H9 (cell line): ENCODE results near the gene DBNDD2. TPM values are rescaled to one million over a fixed set of nuclear protein-coding genes. Genes with fewer than 3 reads are reported as not detected.

Source experiments
- DNase-seq: peaks from one replicate; pipeline ENCODE4 v3.0.0-alpha.2; 2017
- H2AFZ ChIP-seq: one replicate; pipeline ENCODE4 v1.6.1; 2013; ENCODE audit warnings: mild to moderate bottlenecking, low read length, control low read depth, moderate library complexity
- H2AK5ac ChIP-seq: 2 replicates; pipeline ENCODE4 v1.6.1; 2013; ENCODE audit warnings: low read length, control low read depth, mixed read lengths; ENCODE audit not compliant: insufficient read length
- H2BK120ac ChIP-seq: one replicate; pipeline ENCODE4 v1.6.1; 2013; ENCODE audit warnings: low read depth, mild to moderate bottlenecking, low read length, control low read depth, inconsistent platforms; ENCODE audit not compliant: poor library complexity, severe bottlenecking
- H2BK12ac ChIP-seq: 2 replicates; pipeline ENCODE4 v1.6.1; 2013; ENCODE audit warnings: low read length, control low read depth, mixed read lengths, low read depth; ENCODE audit not compliant: insufficient read length
- H2BK15ac ChIP-seq: 2 replicates; pipeline ENCODE4 v1.6.1; 2013; ENCODE audit warnings: low read depth, low read length, control low read depth
- H2BK20ac ChIP-seq: one replicate; pipeline ENCODE4 v1.6.1; 2013; ENCODE audit warnings: low read depth, mild to moderate bottlenecking, low read length, control low read depth, inconsistent platforms; ENCODE audit not compliant: poor library complexity, severe bottlenecking
- H2BK5ac ChIP-seq: 2 replicates; pipeline ENCODE4 v1.6.1; 2013; ENCODE audit warnings: low read length, control low read depth, mixed read lengths; ENCODE audit not compliant: insufficient read length
- H3K14ac ChIP-seq: 2 replicates; pipeline ENCODE4 v1.6.1; 2013; ENCODE audit warnings: low read length, control low read depth; ENCODE audit not compliant: insufficient read depth
- H3K18ac ChIP-seq: 2 replicates; pipeline ENCODE4 v1.6.1; 2013; ENCODE audit warnings: low read depth, mild to moderate bottlenecking, mixed read lengths, low read length, control low read depth; ENCODE audit not compliant: insufficient read length
- H3K23ac ChIP-seq: 2 replicates; pipeline ENCODE4 v1.6.1; 2013; ENCODE audit warnings: low read length, control low read depth, mixed read lengths, low read depth; ENCODE audit not compliant: insufficient read length
- H3K23me2 ChIP-seq: 2 replicates; pipeline ENCODE4 v1.6.1; 2013; ENCODE audit warnings: low read depth, mild to moderate bottlenecking, mixed read lengths, low read length, control low read depth; ENCODE audit not compliant: insufficient read length, poor library complexity, severe bottlenecking
- H3K27ac ChIP-seq: 2 replicates; pipeline ENCODE4 v1.5.1; 2013; ENCODE audit warnings: low read length, control low read depth, mixed read lengths, low read depth; ENCODE audit not compliant: insufficient read length
- H3K27me3 ChIP-seq: 2 replicates; pipeline ENCODE4 v1.6.1; 2013; ENCODE audit warnings: low read length, control low read depth, inconsistent platforms; ENCODE audit not compliant: insufficient read depth
- H3K4ac ChIP-seq: 2 replicates; pipeline ENCODE4 v1.6.1; 2013; ENCODE audit warnings: low read depth, mild to moderate bottlenecking, control low read depth, inconsistent platforms, low read length, moderate library complexity
- H3K4me1 ChIP-seq: 2 replicates; pipeline ENCODE4 v1.6.1; 2013; ENCODE audit warnings: low read length, control low read depth, inconsistent platforms; ENCODE audit not compliant: insufficient read depth
- H3K4me2 ChIP-seq: 2 replicates; pipeline ENCODE4 v1.6.1; 2013; ENCODE audit warnings: low read length, control low read depth, mixed read lengths; ENCODE audit not compliant: insufficient read length, insufficient read depth
- H3K56ac ChIP-seq: 2 replicates; pipeline ENCODE4 v1.6.1; 2013; ENCODE audit warnings: low read depth, mild to moderate bottlenecking, mixed read lengths, low read length, control low read depth; ENCODE audit not compliant: insufficient read length
- H3K79me1 ChIP-seq: 2 replicates; pipeline ENCODE4 v1.6.1; 2013; ENCODE audit warnings: low read depth, mild to moderate bottlenecking, moderate library complexity, low read length, control low read depth, inconsistent platforms; ENCODE audit not compliant: insufficient read depth, poor library complexity, severe bottlenecking
- H3K79me2 ChIP-seq: 2 replicates; pipeline ENCODE4 v1.6.1; 2013; ENCODE audit warnings: low read length, control low read depth, inconsistent platforms; ENCODE audit not compliant: insufficient read depth
- H3K9ac ChIP-seq: 2 replicates; pipeline ENCODE4 v1.6.1; 2013; ENCODE audit warnings: low read length, control low read depth, mixed read lengths; ENCODE audit not compliant: insufficient read length; ENCODE audit errors: extremely low read depth
- H3K9me3 ChIP-seq: one replicate; pipeline ENCODE4 v1.6.1; 2013; ENCODE audit warnings: low read depth, low read length, inconsistent platforms; ENCODE audit not compliant: control insufficient read depth
- H3T11ph ChIP-seq: one replicate; pipeline ENCODE4 v1.6.1; 2013; ENCODE audit warnings: mild to moderate bottlenecking, low read length, control low read depth, inconsistent platforms
- H4K20me1 ChIP-seq: one replicate; pipeline ENCODE4 v1.6.1; 2013; ENCODE audit not compliant: control insufficient read depth, insufficient read length, insufficient read depth
- H4K5ac ChIP-seq: 2 replicates; pipeline ENCODE4 v1.6.1; 2013; ENCODE audit warnings: low read depth, mild to moderate bottlenecking, mixed read lengths, low read length, control low read depth; ENCODE audit not compliant: insufficient read length
- H4K8ac ChIP-seq: replicated peaks from 2 replicates; pipeline ENCODE4 v1.6.1; 2013; ENCODE audit warnings: low read length, control low read depth, mixed read lengths, low read depth; ENCODE audit not compliant: insufficient read length
- H4K91ac ChIP-seq: 2 replicates; pipeline ENCODE4 v1.6.1; 2013; ENCODE audit warnings: low read depth, mild to moderate bottlenecking, moderate library complexity, mixed read lengths, low read length, control low read depth; ENCODE audit not compliant: insufficient read length
- H3K27ac Mint-ChIP-seq, 3 experiments: 2 replicates in 2 of 3; 3 replicates in 1 of 3; pipeline ENCODE4 v1.8.0; 2020 to 2021; ENCODE audit warnings: mixed read lengths in 3 of 3, mild to moderate bottlenecking in 1 of 3, moderate library complexity in 1 of 3
- H3K27me3 Mint-ChIP-seq: 2 replicates; pipeline ENCODE4 v1.8.0; 2021; ENCODE audit warnings: low read depth, mild to moderate bottlenecking, moderate library complexity, mixed read lengths
- H3K36me3 Mint-ChIP-seq, 3 experiments: 2 replicates in 2 of 3; 3 replicates in 1 of 3; pipeline ENCODE4 v1.8.0; 2020 to 2021; ENCODE audit warnings: low read depth in 3 of 3, mixed read lengths in 3 of 3; ENCODE audit not compliant: insufficient read depth in 1 of 3
- H3K4me1 Mint-ChIP-seq, 2 experiments: 2 replicates each; pipeline ENCODE4 v1.8.0; 2020; ENCODE audit warnings: mixed read lengths in 2 of 2
- H3K4me3 Mint-ChIP-seq, 2 experiments: 2 replicates in 1 of 2; 3 replicates in 1 of 2; pipeline ENCODE4 v1.8.0; 2020 to 2021; ENCODE audit warnings: mild to moderate bottlenecking in 2 of 2, mixed read lengths in 2 of 2, moderate library complexity in 1 of 2
- H3K9me3 Mint-ChIP-seq, 2 experiments: 2 replicates in 1 of 2; 3 replicates in 1 of 2; pipeline ENCODE4 v1.8.0; 2020; ENCODE audit warnings: mild to moderate bottlenecking in 2 of 2, mixed read lengths in 2 of 2, moderate library complexity in 1 of 2
- CTCF ChIP-seq: fragments of 200-600 bp; sonication (generic); conservative IDR thresholded peaks from 3 replicates; pipeline ENCODE4 v1.8.0; 2021; ENCODE audit warnings: antibody characterized with exemption, mild to moderate bottlenecking
- WGBS: extraction: QIAGEN DNeasy Blood & Tissue Kit; methylation state at CpG from one replicate; pipeline ENCODE4 v1.1.7; 2013; ENCODE audit warnings: missing lambda C conversion rate, low lambda C conversion rate, mixed read lengths; ENCODE audit not compliant: insufficient read length; ENCODE audit errors: extremely low coverage; 5-methylcytosine and 5-hydroxymethylcytosine counted together
- total RNA-seq: library from RNA; stranded (reverse); gene quantifications from 2 replicates; pipeline ENCODE4 v1.2.1, GENCODE V29; 2021

The DBNDD2 gene
- total RNA-seq, 1 experiment from 2014 or later: 39.1 TPM

GRCh38 chr20:45406260-45407066, 1.6 kb upstream of the DBNDD2 start:
- Mint-ChIP-seq H3K4me3 (peak overlapping the region; percentile 88 to 92), H3K27ac (peak overlapping the region in 1 of 3 experiments; percentile 40; a peak in 2 of 7 replicates), H3K36me3 (peaks cover 15 to 27% (median 16%) of the 10 kb centered on the region in 3 experiments), H3K4me1 (peaks cover 12 to 15% of the 10 kb centered on the region in 2 experiments), H3K9me3 (peaks cover 7 to 9% of the 10 kb centered on the region in 2 experiments), H3K27me3 (peaks cover 43% of the 10 kb centered on the region)
- no peak overlapping the region for H4K8ac ChIP-seq
- no peak overlapping the region for H2BK20ac ChIP-seq
- H2AFZ ChIP-seq: no peak overlapping the region
- no peak overlapping the region for H4K91ac ChIP-seq
- peak overlapping the region; percentile 91 for H3K18ac ChIP-seq
- H2BK12ac ChIP-seq: peak overlapping the region; percentile 76
- peaks cover 4% of the 10 kb centered on the region; the same call in 1 of the 2 replicates for H3K27me3 ChIP-seq
- H3K4me1 ChIP-seq: peaks cover 3% of the 10 kb centered on the region; the same call in 1 of the 2 replicates
- no peaks in the 10 kb centered on the region for H3K79me2 ChIP-seq
- H4K5ac ChIP-seq: no peak overlapping the region
- no peaks in the 10 kb centered on the region for H3K9me3 ChIP-seq
- H3K27ac ChIP-seq: no peak overlapping the region
- H4K20me1 ChIP-seq: no peaks in the 10 kb centered on the region
- H2BK15ac ChIP-seq: no peak overlapping the region
- H3K9ac ChIP-seq: peak overlapping the region; percentile 90
- no peak overlapping the region for H2AK5ac ChIP-seq
- H3K23ac ChIP-seq: no peak overlapping the region
- peaks cover 21% of the 10 kb centered on the region for H3K23me2 ChIP-seq
- TF ChIP-seq CTCF: no peak
- no peak overlapping the region for H2BK5ac ChIP-seq
- no peak overlapping the region for H3K56ac ChIP-seq
- no peak overlapping the region for H3T11ph ChIP-seq
- peak overlapping the region; percentile 97 for H3K4me2 ChIP-seq
- H3K79me1 ChIP-seq: no peaks in the 10 kb centered on the region
- DNase-seq: peak; percentile 71
- H2BK120ac ChIP-seq: no peak overlapping the region
- WGBS: no CpG with 5 or more reads among the region's 87 CpGs
- peak overlapping the region; percentile 96 for H3K14ac ChIP-seq
- no peak overlapping the region for H3K4ac ChIP-seq
